ENCODE data around the gene TRIM15. TPM values are rescaled to one million over a fixed set of nuclear protein-coding genes. Genes with fewer than 3 reads are reported as not detected.

TRIM15 gene
- total and polyA plus RNA-seq, 9 of the 15 experiments (the other 6 are each of a cell fraction or from before 2014, with no cell fraction given): 0.06 to 2.6 (median 0.83) TPM

GRCh38 chr6:30169658-30170614 lies 6.6 kb downstream of the TRIM15 start (continued):
- TF ChIP-seq, protein P1, sequence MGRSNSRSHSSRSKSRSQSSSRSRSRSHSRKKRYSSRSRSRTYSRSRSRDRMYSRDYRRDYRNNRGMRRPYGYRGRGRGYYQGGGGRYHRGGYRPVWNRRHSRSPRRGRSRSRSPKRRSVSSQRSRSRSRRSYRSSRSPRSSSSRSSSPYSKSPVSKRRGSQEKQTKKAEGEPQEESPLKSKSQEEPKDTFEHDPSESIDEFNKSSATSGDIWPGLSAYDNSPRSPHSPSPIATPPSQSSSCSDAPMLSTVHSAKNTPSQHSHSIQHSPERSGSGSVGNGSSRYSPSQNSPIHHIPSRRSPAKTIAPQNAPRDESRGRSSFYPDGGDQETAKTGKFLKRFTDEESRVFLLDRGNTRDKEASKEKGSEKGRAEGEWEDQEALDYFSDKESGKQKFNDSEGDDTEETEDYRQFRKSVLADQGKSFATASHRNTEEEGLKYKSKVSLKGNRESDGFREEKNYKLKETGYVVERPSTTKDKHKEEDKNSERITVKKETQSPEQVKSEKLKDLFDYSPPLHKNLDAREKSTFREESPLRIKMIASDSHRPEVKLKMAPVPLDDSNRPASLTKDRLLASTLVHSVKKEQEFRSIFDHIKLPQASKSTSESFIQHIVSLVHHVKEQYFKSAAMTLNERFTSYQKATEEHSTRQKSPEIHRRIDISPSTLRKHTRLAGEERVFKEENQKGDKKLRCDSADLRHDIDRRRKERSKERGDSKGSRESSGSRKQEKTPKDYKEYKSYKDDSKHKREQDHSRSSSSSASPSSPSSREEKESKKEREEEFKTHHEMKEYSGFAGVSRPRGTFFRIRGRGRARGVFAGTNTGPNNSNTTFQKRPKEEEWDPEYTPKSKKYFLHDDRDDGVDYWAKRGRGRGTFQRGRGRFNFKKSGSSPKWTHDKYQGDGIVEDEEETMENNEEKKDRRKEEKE (IDR thresholded peaks at IDR 0.05; ENCODE audit: borderline replicate concordance in 1 of 2, control insufficient read depth in 1 of 2, low read depth in 2 of 2, low read length in 1 of 2): no peak
- TF ChIP-seq CTCF (IDR thresholded peaks at IDR 0.05 in 2 of 3, conservative IDR thresholded peaks at IDR 0.05 in 1 of 3; ENCODE audit: insufficient read depth in 2 of 3, low read depth in 1 of 3, low read length in 3 of 3): peak; percentile 73 to 94 (median 82)
- no peak for TF ChIP-seq HOXB6 (CRISPR knock-in tag; IDR thresholded peaks at IDR 0.05; ENCODE audit: borderline replicate concordance)
- no peak for TF ChIP-seq FIP1L1 (IDR thresholded peaks at IDR 0.05; ENCODE audit: low read depth, low read length, poor library complexity, severe bottlenecking)
- TF ChIP-seq, protein P2, sequence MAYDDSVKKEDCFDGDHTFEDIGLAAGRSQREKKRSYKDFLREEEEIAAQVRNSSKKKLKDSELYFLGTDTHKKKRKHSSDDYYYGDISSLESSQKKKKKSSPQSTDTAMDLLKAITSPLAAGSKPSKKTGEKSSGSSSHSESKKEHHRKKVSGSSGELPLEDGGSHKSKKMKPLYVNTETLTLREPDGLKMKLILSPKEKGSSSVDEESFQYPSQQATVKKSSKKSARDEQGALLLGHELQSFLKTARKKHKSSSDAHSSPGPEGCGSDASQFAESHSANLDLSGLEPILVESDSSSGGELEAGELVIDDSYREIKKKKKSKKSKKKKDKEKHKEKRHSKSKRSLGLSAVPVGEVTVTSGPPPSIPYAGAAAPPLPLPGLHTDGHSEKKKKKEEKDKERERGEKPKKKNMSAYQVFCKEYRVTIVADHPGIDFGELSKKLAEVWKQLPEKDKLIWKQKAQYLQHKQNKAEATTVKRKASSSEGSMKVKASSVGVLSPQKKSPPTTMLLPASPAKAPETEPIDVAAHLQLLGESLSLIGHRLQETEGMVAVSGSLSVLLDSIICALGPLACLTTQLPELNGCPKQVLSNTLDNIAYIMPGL (CRISPR knock-in tag; IDR thresholded peaks at IDR 0.05): no peak
- TF ChIP-seq POLR2H (tag; IDR thresholded peaks at IDR 0.05; ENCODE audit: low read depth): no peak
- TF ChIP-seq PHB (CRISPR knock-in tag; IDR thresholded peaks at IDR 0.05): no peak
- TF ChIP-seq ZNF239 (CRISPR knock-in tag; IDR thresholded peaks at IDR 0.05): no peak
- TF ChIP-seq ZNF778 (CRISPR knock-in tag; IDR thresholded peaks at IDR 0.05): no peak
- TF ChIP-seq ZC3H8 (IDR thresholded peaks at IDR 0.05): no peak
- TF ChIP-seq ZNF224 (CRISPR knock-in tag; IDR thresholded peaks at IDR 0.05): no peak
- no peak for TF ChIP-seq DACH1 (IDR thresholded peaks at IDR 0.05; ENCODE audit: partially characterized antibody)
- TF ChIP-seq TEAD4 (IDR thresholded peaks at IDR 0.05; ENCODE audit: low read length): 0 out of 2 replicates have a peak, but pooled peaks have one; percentile 16
- no peak for TF ChIP-seq TEAD4 (CRISPR knock-in tag; IDR thresholded peaks at IDR 0.05; ENCODE audit: borderline replicate concordance)
- TF ChIP-seq CCAR2 (IDR thresholded peaks at IDR 0.05; ENCODE audit: low read depth, low read length): no peak
- TF ChIP-seq STAT5B (CRISPR knock-in tag; IDR thresholded peaks at IDR 0.05): no peak

All from K562 (cell line).